ENCODE measurements around the gene ASB2.

The ASB2 gene

DNA sequence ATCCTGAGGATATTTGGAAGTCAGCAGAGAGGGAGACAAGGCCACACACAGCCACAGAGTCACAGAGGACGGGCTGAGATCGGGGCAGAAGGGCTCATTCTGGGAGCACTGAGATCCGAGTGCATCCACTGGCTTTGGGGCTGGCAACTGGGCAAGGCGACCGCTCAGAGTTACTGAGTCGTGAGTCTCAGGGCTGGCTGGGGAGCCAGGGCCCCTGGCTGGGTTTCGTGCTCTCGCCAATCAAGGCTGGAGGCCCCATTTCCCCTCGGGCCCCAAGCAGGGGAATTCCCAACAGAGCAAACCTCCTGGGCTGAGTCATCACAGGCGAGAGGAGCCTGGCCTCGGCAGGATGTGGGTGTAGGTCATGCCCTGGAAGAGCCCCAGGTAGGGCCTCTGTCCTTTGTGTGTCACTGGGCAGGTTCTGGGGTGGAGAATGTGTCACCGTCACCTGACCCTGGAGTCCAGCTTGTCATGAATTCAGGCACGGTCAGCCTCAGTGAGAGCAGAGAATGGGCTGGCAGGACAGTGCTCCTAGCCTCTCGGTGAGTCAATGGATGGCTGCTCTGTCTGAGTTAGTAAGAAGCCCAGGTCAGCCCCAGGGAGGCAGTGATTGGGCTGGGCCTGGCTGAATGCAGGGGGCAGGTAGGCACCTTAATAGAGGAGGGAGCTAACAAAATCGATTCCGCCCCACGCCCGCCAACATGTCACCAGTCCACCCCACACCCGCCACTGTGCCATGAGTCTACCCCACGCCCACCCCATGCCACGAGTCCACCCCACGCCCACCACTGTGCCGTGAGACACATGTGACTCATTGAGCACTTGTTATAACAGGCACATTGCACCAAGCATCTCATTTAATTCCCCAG, 16.9 kb downstream of the ASB2 start:
- Histone ChIP-seq H2AFZ (ENCODE audit: low read depth, low read length) (no peak overlapping the region), H3K36me3 (ENCODE audit: insufficient read depth, low read length) (no peaks in the 10 kb centered on the region), H3K4me3 (ENCODE audit: low read length) (no peak overlapping the region), H3K27me3 (ENCODE audit: insufficient read depth, low read length) (peaks cover 6% of the 10 kb centered on the region), H3K4me1 (ENCODE audit: insufficient read depth, low read length) (peaks cover 8% of the 10 kb centered on the region), H3K9me3 (ENCODE audit: low read length) (no peaks in the 10 kb centered on the region)

DNA sequence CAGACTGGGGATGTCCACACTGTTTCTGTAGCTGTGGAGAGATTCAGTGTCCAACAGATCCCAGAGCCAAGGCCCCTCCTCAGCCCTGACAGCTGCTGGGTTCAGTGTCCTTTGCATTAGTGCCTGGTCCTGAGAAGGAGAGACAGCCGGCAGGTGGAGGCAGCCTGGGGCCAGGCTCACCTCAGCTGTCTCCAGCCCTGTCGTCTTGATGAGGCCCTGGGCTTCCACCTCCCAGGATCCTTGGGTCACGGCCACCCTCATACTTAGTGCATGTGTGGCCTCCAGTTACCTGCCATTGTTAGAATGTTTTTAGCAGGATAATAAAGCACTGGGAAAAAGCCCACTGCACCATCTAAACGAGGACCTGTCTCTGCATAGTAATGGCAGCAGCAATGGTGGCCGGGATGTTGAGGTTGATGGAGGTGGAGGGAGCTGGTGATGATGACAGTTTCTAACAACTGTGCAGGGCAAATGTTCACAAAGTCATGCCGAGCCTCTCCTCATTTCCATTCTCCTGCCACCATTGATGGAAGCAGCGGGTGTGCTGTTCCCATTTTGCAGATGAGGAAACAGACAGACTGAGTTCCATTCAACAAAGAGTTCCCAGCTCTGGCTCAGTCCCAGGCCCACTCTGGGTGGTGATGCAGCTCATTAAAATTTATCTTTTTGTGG, 17.7 kb downstream of the ASB2 start:
- H3K36me3 ChIP-seq (ENCODE audit: insufficient read depth, low read length): no peaks in the 10 kb centered on the region
- H3K4me3 ChIP-seq (ENCODE audit: low read length): no peak overlapping the region
- peaks cover 6% of the 10 kb centered on the region for H3K27me3 ChIP-seq (ENCODE audit: insufficient read depth, low read length)
- no peaks in the 10 kb centered on the region for H3K9me3 ChIP-seq (ENCODE audit: low read length)
- no peak overlapping the region for H2AFZ ChIP-seq (ENCODE audit: low read depth, low read length)
- H3K4me1 ChIP-seq (ENCODE audit: insufficient read depth, low read length): peaks cover 8% of the 10 kb centered on the region

DNA sequence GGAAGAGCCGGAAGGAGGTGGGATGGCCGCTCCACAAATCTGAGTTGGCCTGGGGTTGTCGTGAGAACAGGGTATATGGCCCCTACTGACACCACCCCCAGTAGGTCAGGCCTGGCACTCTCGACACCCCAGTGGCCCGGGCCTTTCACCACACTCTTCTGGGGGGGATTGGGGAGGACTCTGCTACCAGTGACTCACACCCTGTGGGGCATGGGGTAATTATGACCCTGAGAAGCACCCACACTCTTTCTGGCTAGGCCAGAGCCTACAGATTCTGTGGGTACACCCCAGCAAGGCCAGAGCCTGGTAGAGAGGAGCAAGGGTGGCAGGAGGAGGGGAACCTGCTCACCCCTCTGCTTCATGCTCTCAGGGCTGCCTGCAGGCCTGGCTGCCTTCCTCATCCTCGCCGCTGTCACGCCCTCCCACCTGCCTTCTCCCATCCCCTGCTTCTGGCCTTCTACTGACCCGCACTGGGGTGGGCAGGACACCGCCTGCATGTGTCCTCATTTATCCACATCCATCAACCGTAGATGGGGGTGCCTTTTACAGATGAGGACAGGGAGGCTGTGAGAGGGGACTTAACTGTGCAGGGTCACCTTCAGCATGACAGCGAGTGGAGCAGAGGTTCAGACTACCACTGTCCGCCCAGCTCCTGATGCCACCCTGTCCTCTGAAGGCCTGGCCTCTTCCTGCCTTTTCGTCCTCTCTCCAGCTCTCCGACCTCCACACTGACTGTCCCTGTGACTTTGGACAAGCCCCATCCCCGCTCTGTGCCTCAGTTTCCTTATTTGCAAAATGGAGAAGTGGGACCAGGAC, 18.4 kb downstream of the ASB2 start:
- Histone ChIP-seq H3K36me3 (ENCODE audit: insufficient read depth, low read length) (no peaks in the 10 kb centered on the region), H3K27me3 (ENCODE audit: insufficient read depth, low read length) (peaks cover 6% of the 10 kb centered on the region), H3K9me3 (ENCODE audit: low read length) (no peaks in the 10 kb centered on the region), H3K4me3 (ENCODE audit: low read length) (no peak overlapping the region), H2AFZ (ENCODE audit: low read depth, low read length) (no peak overlapping the region), H3K4me1 (ENCODE audit: insufficient read depth, low read length) (peaks cover 5% of the 10 kb centered on the region)

DNA sequence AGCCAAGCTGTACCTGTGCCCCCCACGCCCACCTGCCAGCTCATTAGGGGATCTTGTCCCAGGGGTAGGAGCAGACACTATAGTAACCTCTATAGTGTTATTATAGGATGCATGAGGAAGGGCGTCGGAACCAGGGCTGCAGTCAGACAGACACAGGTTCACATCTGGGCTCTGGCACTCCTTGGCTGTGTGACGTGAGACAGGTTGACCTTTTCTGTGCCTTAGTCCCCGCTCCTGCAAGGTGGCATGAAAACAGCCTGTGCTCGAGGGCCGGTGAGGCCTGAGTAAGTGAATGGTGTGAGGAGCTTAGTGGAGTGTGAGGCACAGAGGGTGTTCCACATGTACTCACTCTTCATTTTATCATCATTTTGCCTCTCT, 19.0 kb downstream of the ASB2 start:
- Histone ChIP-seq H3K9me3 (ENCODE audit: low read length) (no peaks in the 10 kb centered on the region), H3K4me3 (ENCODE audit: low read length) (no peak overlapping the region), H3K27me3 (ENCODE audit: insufficient read depth, low read length) (peaks cover 6% of the 10 kb centered on the region), H2AFZ (ENCODE audit: low read depth, low read length) (no peak overlapping the region), H3K4me1 (ENCODE audit: insufficient read depth, low read length) (peaks cover 4% of the 10 kb centered on the region), H3K36me3 (ENCODE audit: insufficient read depth, low read length) (no peaks in the 10 kb centered on the region)

DNA sequence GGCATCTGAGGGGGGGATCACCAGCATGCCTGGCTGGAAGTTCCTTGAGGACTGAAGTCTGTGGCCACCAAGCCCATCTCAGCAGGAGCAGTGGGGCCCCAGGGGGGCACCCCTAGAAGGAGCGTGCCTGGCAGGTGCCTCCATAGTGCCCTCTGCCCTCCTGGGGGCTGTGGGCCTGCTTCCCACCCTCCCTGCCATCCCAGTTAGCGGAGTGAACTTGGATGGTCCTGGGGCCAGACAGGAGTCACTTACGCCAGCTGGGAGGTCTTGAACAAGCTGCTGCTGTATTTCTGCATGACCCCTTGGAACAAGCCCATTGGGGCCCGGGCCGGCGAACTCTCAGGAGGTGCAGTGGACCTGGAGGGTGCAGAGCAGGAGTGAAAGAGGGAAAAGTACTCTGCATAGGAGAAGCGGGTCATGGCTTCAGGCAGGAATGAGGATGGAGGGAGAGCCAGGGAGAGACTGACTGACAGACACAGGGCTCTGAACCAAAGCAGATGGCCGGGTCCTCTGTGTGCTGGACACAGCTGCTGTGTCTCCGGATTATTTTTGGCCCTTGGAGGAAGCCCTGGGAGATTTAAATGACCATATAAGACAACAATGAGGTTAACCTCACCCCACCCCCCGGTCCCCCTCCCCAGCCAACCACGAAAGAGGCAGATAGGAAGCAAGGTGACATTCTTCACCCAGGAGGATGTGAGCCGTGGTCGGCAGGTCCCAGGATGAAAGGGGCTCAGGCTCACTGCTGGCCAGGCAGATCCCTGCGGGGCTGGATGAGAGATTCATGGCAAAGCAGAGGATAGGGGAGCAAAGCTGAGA, 19.6 kb downstream of the ASB2 start:
- no peaks in the 10 kb centered on the region for H3K36me3 ChIP-seq (ENCODE audit: insufficient read depth, low read length)
- H3K4me1 ChIP-seq (ENCODE audit: insufficient read depth, low read length): peaks cover 4% of the 10 kb centered on the region
- H3K4me3 ChIP-seq (ENCODE audit: low read length): no peak overlapping the region
- H3K27me3 ChIP-seq (ENCODE audit: insufficient read depth, low read length): peaks cover 6% of the 10 kb centered on the region
- H3K9me3 ChIP-seq (ENCODE audit: low read length): no peaks in the 10 kb centered on the region
- H2AFZ ChIP-seq (ENCODE audit: low read depth, low read length): no peak overlapping the region

DNA sequence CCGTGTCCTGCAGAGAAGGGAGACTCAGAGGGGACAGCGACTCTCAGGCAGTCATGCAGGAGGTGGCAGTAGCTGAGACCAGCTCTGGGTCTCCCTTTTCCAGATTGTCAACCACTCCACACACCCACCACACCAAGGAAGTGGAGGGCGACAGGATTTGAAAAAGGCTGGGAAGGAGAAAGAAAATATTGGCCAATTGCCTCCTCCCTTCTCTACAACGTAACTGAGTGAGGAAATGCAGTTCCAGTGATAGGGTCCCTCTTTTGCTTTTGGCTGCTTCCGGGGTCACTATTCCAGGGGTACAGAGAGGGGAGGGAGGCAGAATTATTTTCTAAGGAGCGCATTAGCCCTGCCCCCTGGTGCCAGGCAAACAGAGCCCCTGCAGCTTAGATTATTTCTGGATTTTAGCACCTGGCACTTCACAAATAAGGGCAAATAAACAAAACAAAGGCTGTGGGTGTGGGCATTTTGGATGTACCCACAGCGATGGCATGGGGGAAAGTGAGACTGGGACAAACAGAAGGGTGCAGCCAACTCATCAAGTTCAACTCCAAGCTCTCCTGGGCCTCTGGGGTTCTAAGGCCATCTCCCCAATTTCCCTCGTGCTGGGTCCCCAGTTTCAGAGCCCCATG, 20.4 kb downstream of the ASB2 start:
- Histone ChIP-seq H3K36me3 (ENCODE audit: insufficient read depth, low read length) (no peaks in the 10 kb centered on the region), H3K27me3 (ENCODE audit: insufficient read depth, low read length) (peaks cover 6% of the 10 kb centered on the region), H2AFZ (ENCODE audit: low read depth, low read length) (no peak overlapping the region), H3K9me3 (ENCODE audit: low read length) (no peaks in the 10 kb centered on the region), H3K4me1 (ENCODE audit: insufficient read depth, low read length) (peaks cover 4% of the 10 kb centered on the region), H3K4me3 (ENCODE audit: low read length) (no peak overlapping the region)

DNA sequence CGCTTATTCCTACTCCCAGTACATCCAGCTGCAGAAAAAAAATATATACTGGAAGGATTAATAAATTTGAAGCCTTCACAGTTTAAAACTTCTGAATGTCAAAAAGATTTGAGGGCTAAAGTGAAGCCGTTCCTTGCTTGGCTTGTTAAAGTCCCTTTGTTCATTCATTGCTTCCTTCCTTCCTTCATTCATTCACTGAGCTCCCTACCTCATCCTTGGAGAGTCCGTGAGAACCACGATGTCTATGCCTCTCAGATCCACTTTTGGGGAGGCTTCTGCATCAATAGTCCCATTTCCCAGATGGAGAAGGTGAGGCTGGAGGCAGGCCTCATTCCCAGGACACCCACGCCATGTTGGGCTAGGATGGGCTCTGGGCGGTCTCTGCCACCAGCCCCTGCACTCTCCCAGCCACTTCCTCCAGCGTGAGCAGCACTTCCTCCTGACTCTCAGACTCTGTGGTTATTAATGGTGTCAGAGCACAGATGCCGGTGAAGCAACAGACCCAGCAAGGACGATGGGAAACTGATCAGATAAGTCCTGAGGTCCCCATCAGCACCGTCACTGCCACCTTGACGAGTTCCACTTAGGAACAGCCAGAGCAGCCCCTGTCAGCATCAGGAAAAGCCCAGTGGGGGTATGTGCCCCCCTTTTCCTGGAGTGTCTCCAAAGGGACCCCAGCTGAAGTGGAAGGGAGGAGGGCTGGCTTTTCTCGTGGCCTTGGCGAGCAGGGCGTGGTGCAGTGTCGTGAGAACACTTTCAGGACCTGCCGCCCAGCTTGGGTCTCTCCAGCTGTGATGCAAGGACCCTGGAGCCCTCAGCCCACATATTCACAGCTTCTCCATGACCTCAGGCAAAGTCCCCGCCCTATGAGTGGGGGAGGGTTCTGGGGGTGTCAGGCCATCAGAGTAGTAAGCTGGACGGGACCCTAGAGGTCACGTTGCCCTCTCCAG, 21.2 kb downstream of the ASB2 start:
- Histone ChIP-seq H3K4me3 (ENCODE audit: low read length) (no peak overlapping the region), H3K27me3 (ENCODE audit: insufficient read depth, low read length) (peaks cover 6% of the 10 kb centered on the region), H2AFZ (ENCODE audit: low read depth, low read length) (no peak overlapping the region), H3K9me3 (ENCODE audit: low read length) (no peaks in the 10 kb centered on the region), H3K36me3 (ENCODE audit: insufficient read depth, low read length) (no peaks in the 10 kb centered on the region), H3K4me1 (ENCODE audit: insufficient read depth, low read length) (peaks cover 4% of the 10 kb centered on the region)

DNA sequence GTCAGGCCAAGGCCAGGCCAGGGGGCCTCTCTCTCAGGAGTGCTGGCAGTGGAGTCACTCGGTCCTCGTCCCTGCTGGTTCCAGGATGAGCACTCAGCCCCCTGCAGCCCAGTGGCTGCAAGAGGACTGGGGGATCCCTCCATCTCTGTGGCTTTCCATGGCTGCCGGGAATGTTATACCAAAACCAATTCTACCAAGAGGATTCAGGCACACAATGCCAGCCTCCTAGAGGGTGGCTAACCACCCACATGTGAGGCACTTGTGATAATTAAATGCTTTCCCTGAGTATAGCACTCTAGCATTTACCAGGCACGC, 21.9 kb downstream of the ASB2 start:
- Histone ChIP-seq H3K4me1 (ENCODE audit: insufficient read depth, low read length) (peaks cover 4% of the 10 kb centered on the region), H3K36me3 (ENCODE audit: insufficient read depth, low read length) (no peaks in the 10 kb centered on the region), H2AFZ (ENCODE audit: low read depth, low read length) (no peak overlapping the region), H3K27me3 (ENCODE audit: insufficient read depth, low read length) (peaks cover 6% of the 10 kb centered on the region), H3K4me3 (ENCODE audit: low read length) (no peak overlapping the region), H3K9me3 (ENCODE audit: low read length) (no peaks in the 10 kb centered on the region)

DNA sequence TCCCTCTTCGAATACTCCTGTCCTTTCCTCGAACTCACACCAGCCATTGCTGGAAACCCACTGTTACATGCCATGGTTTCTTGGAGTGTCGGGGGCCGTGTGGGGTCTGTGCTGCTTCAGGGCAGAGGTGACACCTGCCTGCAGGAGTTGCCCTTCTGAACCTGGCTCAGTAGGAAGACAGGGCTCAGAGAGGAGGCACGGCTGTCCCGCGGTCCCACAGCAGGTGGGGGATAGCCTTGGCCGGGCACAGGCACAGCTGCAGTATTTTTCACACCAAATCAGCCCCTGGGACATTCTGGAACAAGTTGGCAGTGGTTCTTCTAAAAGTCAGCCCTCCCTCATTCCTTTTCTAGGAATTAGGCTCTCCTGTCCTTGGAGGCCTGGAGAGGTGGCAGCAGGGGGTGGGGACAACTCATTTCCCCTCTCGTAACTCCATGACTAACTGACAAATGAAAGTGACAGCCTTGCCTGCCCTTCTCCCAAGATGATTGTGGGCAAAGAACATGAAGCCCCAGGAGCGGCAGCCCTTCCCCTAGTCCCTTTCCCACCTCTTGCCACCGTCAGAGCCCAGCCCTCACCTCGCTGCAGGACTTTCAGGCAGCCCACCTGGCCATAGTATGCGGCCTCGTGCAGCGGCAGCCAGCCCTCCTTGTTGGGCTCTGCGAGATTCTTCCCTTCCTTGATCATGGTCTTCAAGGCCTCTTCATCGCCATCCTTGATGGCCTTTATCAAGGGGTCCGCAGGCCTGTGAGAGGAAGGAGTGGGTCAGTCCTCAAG, 22.4 kb downstream of the ASB2 start:
- Histone ChIP-seq H3K4me3 (ENCODE audit: low read length) (no peak overlapping the region), H2AFZ (ENCODE audit: low read depth, low read length) (no peak overlapping the region), H3K9me3 (ENCODE audit: low read length) (no peaks in the 10 kb centered on the region), H3K27me3 (ENCODE audit: insufficient read depth, low read length) (peaks cover 7% of the 10 kb centered on the region), H3K4me1 (ENCODE audit: insufficient read depth, low read length) (no peaks in the 10 kb centered on the region), H3K36me3 (ENCODE audit: insufficient read depth, low read length) (no peaks in the 10 kb centered on the region)

DNA sequence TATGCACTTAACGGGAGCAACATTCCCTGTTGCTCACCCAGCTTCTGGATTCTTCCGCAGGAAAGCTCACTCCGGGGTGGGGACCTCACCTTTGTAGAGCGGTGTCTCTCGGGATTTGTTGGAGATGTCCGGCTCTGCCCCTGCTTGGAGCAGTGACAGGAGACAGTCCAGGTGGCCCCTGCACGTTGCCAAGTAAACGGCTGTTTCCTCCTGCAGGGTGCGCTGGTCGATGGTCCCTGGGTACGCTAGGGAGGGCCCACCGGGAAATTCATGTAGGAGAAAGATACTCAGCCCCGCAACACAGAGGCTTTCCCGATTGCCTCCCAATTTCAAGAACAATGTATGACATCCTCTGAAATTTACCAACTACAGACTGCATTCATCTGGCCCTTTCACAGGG, 23.1 kb downstream of the ASB2 start:
- peaks cover 9% of the 10 kb centered on the region for H3K27me3 ChIP-seq (ENCODE audit: insufficient read depth, low read length)
- H3K36me3 ChIP-seq (ENCODE audit: insufficient read depth, low read length): no peaks in the 10 kb centered on the region

DNA sequence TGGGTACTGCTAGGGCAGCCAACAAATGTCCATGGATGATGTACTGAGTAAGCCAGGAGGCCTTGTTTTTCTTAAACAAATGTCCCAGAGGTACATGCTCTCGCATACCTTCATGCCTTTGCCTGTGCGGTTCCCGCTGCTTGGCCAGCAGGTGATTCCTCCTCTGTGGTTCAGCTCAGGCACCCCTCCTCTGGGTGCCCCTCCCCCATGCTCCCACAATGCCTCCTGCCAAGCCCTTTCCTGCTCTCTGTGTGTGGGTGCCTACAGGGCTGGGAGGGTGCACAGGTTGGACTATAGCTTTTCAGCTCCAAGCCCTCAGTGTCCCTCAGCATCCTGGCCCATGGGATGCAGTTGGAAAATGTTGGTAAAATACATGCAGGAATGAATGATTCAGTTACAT, 23.5 kb downstream of the ASB2 start:
- peaks cover 9% of the 10 kb centered on the region for H3K27me3 ChIP-seq (ENCODE audit: insufficient read depth, low read length)
- H3K4me1 ChIP-seq (ENCODE audit: insufficient read depth, low read length): no peaks in the 10 kb centered on the region
- H3K36me3 ChIP-seq (ENCODE audit: insufficient read depth, low read length): no peaks in the 10 kb centered on the region
- no peaks in the 10 kb centered on the region for H3K9me3 ChIP-seq (ENCODE audit: low read length)
- H2AFZ ChIP-seq (ENCODE audit: low read depth, low read length): no peak overlapping the region
- no peak overlapping the region for H3K4me3 ChIP-seq (ENCODE audit: low read length)

More for the DNA sequence above, 23.1 kb downstream of the ASB2 start:
- no peaks in the 10 kb centered on the region for H3K9me3 ChIP-seq (ENCODE audit: low read length)
- no peak overlapping the region for H3K4me3 ChIP-seq (ENCODE audit: low read length)
- H3K4me1 ChIP-seq (ENCODE audit: insufficient read depth, low read length): no peaks in the 10 kb centered on the region
- no peak overlapping the region for H2AFZ ChIP-seq (ENCODE audit: low read depth, low read length)
